B cell (primary cell): ENCODE data around the gene MVK.

Experiments
- CTCF ChIP-seq: fragments of 200-600 bp; IDR thresholded peaks from one replicate; pipeline ENCODE4 v1.8.0; 2022; ENCODE audit warnings: antibody characterized with exemption, mild to moderate bottlenecking
- EZH2 ChIP-seq: IDR thresholded peaks from 2 replicates; pipeline ENCODE4 v1.6.1; 2012; ENCODE audit warnings: borderline replicate concordance, low read depth, mild to moderate bottlenecking, moderate library complexity, low read length; ENCODE audit not compliant: insufficient read depth, poor library complexity, severe bottlenecking

GRCh38 chr12:109607618-109608017, 34.0 kb downstream of the MVK start:
- no peak for TF ChIP-seq CTCF
- TF ChIP-seq EZH2 = no peak
